ENCODE data around the gene BIRC6. TPM values are rescaled to one million over a fixed set of nuclear protein-coding genes. Genes with fewer than 3 reads are reported as not detected.
"Not testable (repeated sequence)": the region's sequence is repeated elsewhere in the genome, so short reads cannot be mapped to it uniquely, and the experiment has no call there.

BIRC6 gene
- total RNA-seq, 1 donor: 133 TPM

DNA sequence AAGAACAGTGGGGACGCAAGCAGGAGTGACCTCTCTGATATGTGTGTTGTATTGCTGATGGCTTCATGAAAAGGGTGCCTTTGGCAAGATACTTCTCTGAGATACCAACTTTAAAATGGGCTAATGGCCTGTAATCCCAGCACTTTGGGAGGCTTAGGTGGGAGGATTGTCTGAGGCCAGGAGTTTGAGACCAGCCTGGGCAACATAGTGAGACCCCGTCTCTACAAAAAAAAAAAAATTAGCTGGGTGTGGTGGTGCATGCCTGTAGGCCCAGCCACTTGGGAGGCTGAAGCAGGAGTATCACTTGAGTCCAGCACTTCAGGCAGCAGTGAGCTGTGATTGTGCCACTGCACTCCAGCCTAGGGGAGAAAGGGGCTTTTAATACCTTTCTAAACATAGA lies 9.8 kb downstream of the BIRC6 start:
- H3K4me3 ChIP-seq (ENCODE audit: low read depth, low read length): no peak overlapping the region
- no peak for DNase-seq (ENCODE audit: low read depth)
- TF ChIP-seq, protein P1, sequence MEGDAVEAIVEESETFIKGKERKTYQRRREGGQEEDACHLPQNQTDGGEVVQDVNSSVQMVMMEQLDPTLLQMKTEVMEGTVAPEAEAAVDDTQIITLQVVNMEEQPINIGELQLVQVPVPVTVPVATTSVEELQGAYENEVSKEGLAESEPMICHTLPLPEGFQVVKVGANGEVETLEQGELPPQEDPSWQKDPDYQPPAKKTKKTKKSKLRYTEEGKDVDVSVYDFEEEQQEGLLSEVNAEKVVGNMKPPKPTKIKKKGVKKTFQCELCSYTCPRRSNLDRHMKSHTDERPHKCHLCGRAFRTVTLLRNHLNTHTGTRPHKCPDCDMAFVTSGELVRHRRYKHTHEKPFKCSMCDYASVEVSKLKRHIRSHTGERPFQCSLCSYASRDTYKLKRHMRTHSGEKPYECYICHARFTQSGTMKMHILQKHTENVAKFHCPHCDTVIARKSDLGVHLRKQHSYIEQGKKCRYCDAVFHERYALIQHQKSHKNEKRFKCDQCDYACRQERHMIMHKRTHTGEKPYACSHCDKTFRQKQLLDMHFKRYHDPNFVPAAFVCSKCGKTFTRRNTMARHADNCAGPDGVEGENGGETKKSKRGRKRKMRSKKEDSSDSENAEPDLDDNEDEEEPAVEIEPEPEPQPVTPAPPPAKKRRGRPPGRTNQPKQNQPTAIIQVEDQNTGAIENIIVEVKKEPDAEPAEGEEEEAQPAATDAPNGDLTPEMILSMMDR (IDR thresholded peaks at IDR 0.05; ENCODE audit: insufficient read depth, low read length): no peak

DNA sequence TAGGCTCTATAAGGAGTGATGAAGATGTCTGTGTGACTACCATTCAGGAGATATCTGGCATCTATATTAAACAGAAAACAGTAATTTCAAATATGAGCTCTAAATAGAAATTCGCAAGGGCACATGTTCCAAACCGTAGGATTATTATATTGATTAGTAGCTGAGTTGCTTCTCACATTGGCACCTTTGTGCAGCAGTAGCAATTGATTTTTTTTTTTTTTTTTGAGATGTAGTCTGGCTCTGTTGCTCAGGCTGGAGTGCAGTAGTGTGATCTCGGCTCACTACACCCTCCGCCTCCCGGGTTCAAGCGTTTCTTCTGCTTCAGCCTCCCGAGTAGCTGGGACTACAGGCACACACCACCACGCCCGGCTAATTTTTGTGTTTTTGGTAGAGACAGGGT lies 12.4 kb downstream of the BIRC6 start:
- no peak overlapping the region for H3K4me3 ChIP-seq (ENCODE audit: low read depth, low read length)
- TF ChIP-seq, protein P1 (IDR thresholded peaks at IDR 0.05; ENCODE audit: insufficient read depth, low read length): no peak
- no peak for DNase-seq (ENCODE audit: low read depth)

DNA sequence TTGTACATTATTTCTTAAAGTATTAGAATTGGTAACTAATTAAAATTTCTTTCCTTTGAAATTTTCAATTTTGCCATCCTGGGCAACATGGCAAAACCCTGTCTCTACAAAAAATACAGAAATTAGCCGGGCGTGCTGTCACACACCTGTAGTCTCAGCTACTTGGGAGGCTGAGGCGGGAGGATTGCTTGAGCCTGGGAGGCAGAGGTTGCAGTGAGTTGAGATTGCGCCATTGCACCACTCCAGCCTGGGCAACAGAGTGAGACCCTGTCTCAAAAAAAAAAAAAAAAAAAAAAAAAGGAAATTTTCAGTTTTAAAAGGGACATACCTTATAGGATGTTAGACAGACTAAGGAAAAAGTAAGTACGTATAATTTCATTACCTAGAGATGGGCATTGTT lies 14.1 kb downstream of the BIRC6 start:
- not testable (repeated sequence) for DNase-seq (ENCODE audit: low read depth); H3K4me3 ChIP-seq (ENCODE audit: low read depth, low read length)

DNA sequence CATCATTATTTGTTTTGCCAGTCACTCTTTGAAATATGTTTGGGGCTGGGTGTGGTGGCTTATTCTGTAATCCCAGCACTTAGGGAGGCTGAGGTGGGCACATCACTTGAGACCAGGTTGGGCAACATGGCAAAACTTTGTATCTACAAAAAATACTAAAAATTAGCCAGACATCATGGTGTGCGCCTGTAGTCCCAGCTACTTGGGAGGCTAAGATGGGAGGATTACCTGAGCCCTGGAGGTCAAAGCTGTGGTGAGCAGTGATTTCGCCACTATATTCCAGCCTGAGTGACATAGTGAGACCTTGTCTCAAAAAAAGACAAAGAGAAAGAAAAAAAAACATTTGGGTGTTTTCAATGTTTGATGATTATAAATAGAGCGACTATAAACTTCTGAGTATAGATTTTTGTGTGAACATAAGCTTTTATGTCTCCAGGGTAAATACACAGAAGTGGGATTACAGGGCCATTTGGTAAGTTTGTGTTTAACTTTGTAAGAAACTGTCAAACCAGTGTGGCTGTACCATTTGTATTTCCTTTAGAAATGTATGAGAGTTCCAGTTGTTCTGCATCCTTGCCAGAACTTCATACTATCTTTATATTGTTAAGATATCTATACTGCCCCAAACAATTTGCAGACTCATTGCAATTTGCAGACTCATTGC lies 15.8 kb downstream of the BIRC6 start:
- no peak overlapping the region for H3K4me3 ChIP-seq (ENCODE audit: low read depth, low read length)
- TF ChIP-seq, protein P1 (IDR thresholded peaks at IDR 0.05; ENCODE audit: insufficient read depth, low read length): no peak

DNA sequence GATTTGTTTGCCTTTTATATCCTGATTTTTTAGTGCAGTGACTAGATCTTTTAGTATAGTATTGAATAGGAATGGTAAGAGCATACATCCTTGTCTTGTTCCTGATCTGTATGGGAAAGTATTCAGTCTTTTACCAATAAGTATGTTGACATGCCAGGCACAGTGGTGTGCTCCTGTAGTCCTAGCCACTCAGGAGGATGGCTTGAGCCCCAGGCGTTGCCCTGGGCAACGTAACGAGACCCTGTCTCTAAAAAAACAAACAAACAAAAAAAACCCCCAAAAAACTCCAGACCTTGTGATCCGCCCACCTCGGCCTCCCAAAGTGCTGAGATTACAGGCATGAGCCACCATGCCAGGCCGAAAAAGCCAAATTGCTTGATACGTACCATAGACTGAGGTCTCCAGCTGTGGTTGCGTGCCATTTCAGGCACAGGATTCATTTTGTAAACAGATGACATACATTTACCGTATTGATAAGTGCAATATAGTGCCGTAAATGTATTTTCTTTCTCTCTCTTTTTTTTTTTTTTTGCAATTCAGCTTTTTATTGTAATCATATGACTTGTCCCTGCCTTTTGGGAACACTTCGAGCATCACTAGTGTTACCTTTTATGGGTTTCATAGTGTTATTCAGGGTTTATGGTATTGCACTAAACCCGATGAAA lies 18.5 kb downstream of the BIRC6 start:
- TF ChIP-seq, protein P1 (IDR thresholded peaks at IDR 0.05; ENCODE audit: insufficient read depth, low read length): no peak

More for the DNA sequence above, 15.8 kb downstream of the BIRC6 start:
- DNase-seq (ENCODE audit: low read depth): no peak

DNA sequence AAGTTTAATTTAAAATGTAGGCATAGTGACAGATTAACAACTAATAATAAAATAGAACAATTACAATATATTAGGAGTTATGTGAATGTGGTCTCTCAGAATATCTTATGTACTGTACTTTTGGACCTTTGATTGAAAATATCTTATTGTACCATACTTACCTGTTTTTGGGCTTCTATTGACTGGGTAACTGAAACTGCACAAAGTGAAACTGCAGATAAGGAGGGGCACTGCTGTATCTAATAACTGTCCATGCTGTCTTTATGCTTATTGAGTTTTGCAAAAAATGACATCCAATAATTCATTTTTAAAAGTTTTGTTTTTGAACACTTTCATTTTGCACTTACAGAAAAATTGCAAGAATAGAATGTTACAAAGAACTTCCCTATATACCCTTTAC lies 19.9 kb downstream of the BIRC6 start:
- H3K4me3 ChIP-seq (ENCODE audit: low read depth, low read length): no peak overlapping the region
- DNase-seq (ENCODE audit: low read depth): no peak
- TF ChIP-seq, protein P1 (IDR thresholded peaks at IDR 0.05; ENCODE audit: insufficient read depth, low read length): no peak

More for the DNA sequence above, 18.5 kb downstream of the BIRC6 start:
- no peak for DNase-seq (ENCODE audit: low read depth)
- H3K4me3 ChIP-seq (ENCODE audit: low read depth, low read length): no peak overlapping the region

DNA sequence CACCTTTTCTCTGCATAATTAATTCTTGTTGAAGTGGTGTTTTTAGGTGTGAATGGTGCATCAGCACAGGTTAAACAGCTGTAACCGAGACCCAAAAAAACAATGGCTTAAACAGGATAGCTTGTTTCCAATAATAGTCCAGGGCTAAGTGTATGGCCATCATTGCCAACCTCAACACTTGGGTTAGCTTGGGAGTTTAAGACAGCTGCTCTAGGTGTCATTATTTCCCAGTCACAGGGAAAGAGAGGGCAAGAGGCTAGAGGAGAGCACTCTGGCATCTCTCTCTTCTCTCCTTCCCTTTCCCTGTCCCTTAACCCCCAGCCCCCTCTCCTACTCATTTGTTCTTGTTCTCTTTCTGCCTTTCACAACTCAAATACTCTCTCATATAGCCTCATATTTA lies 21.1 kb downstream of the BIRC6 start:
- no peak for DNase-seq (ENCODE audit: low read depth)
- TF ChIP-seq, protein P1 (IDR thresholded peaks at IDR 0.05; ENCODE audit: insufficient read depth, low read length): no peak
- no peak overlapping the region for H3K4me3 ChIP-seq (ENCODE audit: low read depth, low read length)
